H1 (cell line): Measurements from ENCODE around the gene PKD1L1.
A peak's percentile ranks its signal among the peaks of the same experiment; 100 is the strongest.

ENCODE experiments used
- ASH2L ChIP-seq: fragments of 200-600, 300-600 bp; sonication (generic); IDR thresholded peaks from one replicate; pipeline ENCODE4 v1.7.1; 2017; ENCODE audit warnings: low read length
- CBX5 ChIP-seq: fragments of 300-800, 300-1000 bp; sonication (generic); IDR thresholded peaks from 2 replicates; pipeline ENCODE4 v1.7.1; 2016; ENCODE audit warnings: antibody characterized with exemption, low read length, low read depth
- CEBPB ChIP-seq: IDR thresholded peaks from 2 replicates; pipeline ENCODE4 v1.6.1; 2012; ENCODE audit warnings: low read depth, low read length
- CTCF ChIP-seq, 3 experiments: IDR thresholded peaks; 1 replicate in 2 of 3; 2 replicates in 1 of 3; pipeline versions ENCODE4 v1.5.1 to v1.6.1; 2011; ENCODE audit warnings: low read length in 3 of 3, mild to moderate bottlenecking in 3 of 3, inconsistent platforms in 2 of 3, low read depth in 1 of 3, moderate library complexity in 1 of 3; ENCODE audit not compliant: insufficient read depth in 1 of 3; ENCODE audit errors: control extremely low read depth in 1 of 3
- EZH2 ChIP-seq: fragments of 200-600 bp; sonication (generic); IDR thresholded peaks from 2 replicates; pipeline ENCODE4 v1.7.1; 2012; ENCODE audit warnings: low read depth, mild to moderate bottlenecking, moderate library complexity, low read length, inconsistent platforms; ENCODE audit not compliant: severe bottlenecking
- FOSL1 ChIP-seq: IDR thresholded peaks from 2 replicates; pipeline ENCODE4 v1.6.1; 2011; ENCODE audit warnings: mild to moderate bottlenecking, low read depth, low read length, moderate library complexity; ENCODE audit not compliant: insufficient read depth
- HDAC6 ChIP-seq: IDR thresholded peaks from one replicate; pipeline ENCODE4 v1.7.1; 2012; ENCODE audit warnings: low read depth, mild to moderate bottlenecking, inconsistent platforms, low read length, moderate library complexity
- JUN ChIP-seq: IDR thresholded peaks from 2 replicates; pipeline ENCODE4 v1.6.1; 2011; ENCODE audit warnings: low read depth, mild to moderate bottlenecking, improper control_type of control experiment, low read length
- JUND ChIP-seq: IDR thresholded peaks from 2 replicates; pipeline ENCODE4 v1.6.1; 2011; ENCODE audit warnings: mild to moderate bottlenecking, improper control_type of control experiment, low read length
- POLR2A ChIP-seq, 2 experiments: IDR thresholded peaks; 1 replicate in 1 of 2; 2 replicates in 1 of 2; pipeline ENCODE4 v1.6.1; 2011; ENCODE audit warnings: low read depth in 2 of 2, low read length in 2 of 2, mild to moderate bottlenecking in 2 of 2; ENCODE audit errors: control extremely low read depth in 1 of 2
- SAP30 ChIP-seq: fragments of 300-600 bp; sonication (generic); IDR thresholded peaks from 2 replicates; pipeline ENCODE4 v1.7.1; 2012; ENCODE audit warnings: low read length, moderate library complexity, mild to moderate bottlenecking, inconsistent platforms; ENCODE audit not compliant: insufficient read depth, insufficient replicate concordance
- SRF ChIP-seq: IDR thresholded peaks from 2 replicates; pipeline ENCODE4 v1.6.1; 2011; ENCODE audit warnings: mild to moderate bottlenecking, low read depth, low read length, moderate library complexity
- TAF1 ChIP-seq: IDR thresholded peaks from 2 replicates; pipeline ENCODE4 v1.6.1; 2011; ENCODE audit warnings: mild to moderate bottlenecking, low read depth, low read length

GRCh38 chr7:47945261-47946015, 2.8 kb downstream of the PKD1L1 start:
- TF ChIP-seq SAP30: no peak
- peak in 2 of 3 experiments; percentile 63 to 67; a peak in 3 of 4 replicates for TF ChIP-seq CTCF (IDR thresholded peaks at IDR 0.05; ENCODE audit: control extremely low read depth in 1 of 3, insufficient read depth in 1 of 3, low read depth in 1 of 3, low read length in 3 of 3)
- TF ChIP-seq CBX5: no peak
- no peak for TF ChIP-seq EZH2
- TF ChIP-seq ASH2L: no peak
- TF ChIP-seq JUN: no peak
- TF ChIP-seq POLR2A (IDR thresholded peaks at IDR 0.05; ENCODE audit: control extremely low read depth in 1 of 2, low read depth in 2 of 2, low read length in 2 of 2): no peak
- no peak for TF ChIP-seq JUND
- no peak for TF ChIP-seq CEBPB
- TF ChIP-seq TAF1: no peak
- no peak for TF ChIP-seq HDAC6
- TF ChIP-seq SRF: no peak
- no peak for TF ChIP-seq FOSL1
